ENCODE data around the gene XKRX.

GRCh38 chrX:100895365-100896075 lies 33.2 kb downstream of the XKRX start:
- TF ChIP-seq, protein P1, sequence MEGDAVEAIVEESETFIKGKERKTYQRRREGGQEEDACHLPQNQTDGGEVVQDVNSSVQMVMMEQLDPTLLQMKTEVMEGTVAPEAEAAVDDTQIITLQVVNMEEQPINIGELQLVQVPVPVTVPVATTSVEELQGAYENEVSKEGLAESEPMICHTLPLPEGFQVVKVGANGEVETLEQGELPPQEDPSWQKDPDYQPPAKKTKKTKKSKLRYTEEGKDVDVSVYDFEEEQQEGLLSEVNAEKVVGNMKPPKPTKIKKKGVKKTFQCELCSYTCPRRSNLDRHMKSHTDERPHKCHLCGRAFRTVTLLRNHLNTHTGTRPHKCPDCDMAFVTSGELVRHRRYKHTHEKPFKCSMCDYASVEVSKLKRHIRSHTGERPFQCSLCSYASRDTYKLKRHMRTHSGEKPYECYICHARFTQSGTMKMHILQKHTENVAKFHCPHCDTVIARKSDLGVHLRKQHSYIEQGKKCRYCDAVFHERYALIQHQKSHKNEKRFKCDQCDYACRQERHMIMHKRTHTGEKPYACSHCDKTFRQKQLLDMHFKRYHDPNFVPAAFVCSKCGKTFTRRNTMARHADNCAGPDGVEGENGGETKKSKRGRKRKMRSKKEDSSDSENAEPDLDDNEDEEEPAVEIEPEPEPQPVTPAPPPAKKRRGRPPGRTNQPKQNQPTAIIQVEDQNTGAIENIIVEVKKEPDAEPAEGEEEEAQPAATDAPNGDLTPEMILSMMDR (IDR thresholded peaks at IDR 0.05), result peak in 1 of 3 donors; percentile 17
- no peak for TF ChIP-seq POLR2AphosphoS5 (IDR thresholded peaks at IDR 0.05)

Measured in breast epithelium (tissue), 3 donors.